GM18526 (cell line): ENCODE data around the gene CLIP1.

Experiments used
- POLR2A ChIP-seq: IDR thresholded peaks from 3 replicates; pipeline ENCODE4 v1.6.1; 2011; ENCODE audit not compliant: insufficient read length; ENCODE audit errors: extremely low read depth

CLIP1 gene

DNA sequence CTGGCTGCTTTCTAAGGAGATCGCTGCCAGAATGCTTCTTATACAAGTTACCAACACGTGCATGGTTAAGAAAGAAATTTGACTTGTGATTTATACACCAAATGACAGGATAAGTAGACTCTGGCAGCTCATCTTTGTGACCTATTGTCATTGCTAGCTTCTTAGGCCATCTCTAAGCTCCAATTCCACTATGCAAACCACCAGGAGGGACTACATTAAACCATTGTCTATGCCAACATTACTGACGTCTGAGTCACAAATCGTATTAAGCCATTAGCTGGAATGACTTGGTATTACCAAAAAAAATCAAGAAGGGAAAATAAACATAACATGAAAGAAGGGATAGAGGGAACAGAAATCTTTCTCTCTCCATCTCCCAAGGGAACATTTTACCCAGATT is 140.4 kb downstream of the CLIP1 start:
- TF ChIP-seq POLR2A, result no peak

DNA sequence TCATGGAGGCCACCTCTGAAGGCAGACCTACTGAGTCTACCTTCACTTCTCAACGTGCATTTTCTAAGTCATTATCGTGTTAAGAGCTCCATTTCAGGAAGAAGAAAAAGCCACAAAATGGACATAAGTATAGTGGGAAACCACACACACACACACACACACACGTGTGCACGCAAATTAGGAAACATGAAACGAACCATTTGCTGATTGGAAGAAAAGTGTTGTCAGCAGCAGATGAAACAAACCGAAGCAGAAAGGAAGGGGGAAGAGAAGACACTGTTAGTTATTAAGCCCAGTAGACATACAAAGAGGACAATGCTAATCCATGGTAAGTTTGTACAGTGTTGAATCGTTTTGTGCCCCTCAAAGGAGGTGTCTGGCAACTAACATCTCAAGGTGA is 146.2 kb downstream of the CLIP1 start:
- TF ChIP-seq POLR2A, result no peak

DNA sequence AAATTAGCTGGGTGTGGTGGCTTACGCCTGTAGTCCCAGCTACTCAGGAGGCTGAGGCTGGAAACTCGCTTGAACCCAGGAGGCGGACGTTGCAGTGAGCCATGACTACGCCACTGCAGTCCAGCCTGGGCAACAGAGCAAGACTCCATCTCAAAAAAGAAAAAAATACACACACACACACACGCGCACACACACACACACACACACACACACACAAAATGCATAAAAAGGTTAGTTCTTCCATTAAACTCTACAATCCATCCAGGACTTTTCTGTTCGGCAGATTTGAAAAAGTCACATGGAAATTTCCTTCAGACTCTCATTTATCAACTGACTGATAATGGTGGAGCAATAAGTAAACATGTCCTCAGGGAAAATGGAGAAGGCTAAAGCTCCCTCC is 147.0 kb downstream of the CLIP1 start:
- TF ChIP-seq POLR2A, result no peak

DNA sequence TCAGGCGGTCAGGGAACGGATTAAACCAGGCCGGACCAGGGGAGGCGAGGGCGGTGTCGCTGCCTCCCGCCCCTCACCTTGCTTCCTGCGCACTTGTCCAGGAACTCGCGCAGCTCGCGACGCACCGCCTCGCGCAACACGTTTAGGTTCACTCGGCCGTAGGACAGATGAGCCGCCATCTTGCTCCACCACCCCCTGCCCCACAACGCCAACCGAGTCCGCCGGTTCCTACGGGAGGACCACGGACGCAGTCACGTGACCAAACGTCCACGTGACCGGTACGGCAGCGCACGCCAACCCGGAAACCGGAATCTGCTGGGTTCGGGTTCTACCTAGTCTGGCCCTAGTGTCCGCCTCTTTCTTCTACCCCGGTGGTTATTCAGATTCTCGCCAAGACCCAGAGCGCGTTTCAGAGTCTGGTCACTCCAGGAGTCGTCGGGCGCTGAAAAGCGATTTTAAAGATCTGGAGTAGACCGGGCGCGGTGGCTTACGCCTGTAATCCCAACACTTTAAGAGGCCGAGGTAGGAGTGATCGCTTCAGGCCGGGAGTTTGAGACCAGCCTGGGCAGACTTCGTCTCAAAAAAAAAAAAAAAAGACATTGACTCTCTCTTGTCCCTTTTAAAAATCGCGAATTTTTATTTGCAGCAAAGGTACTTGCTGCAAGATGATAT is 156.1 kb downstream of the CLIP1 start, which contains the start of gene VPS33A:
Gene VPS33A (minus strand): TSS at position 265 of the 672 bp plus-strand sequence. CDS start 86 bp downstream, at position 179.
- TF ChIP-seq POLR2A, result peak; percentile 87

DNA sequence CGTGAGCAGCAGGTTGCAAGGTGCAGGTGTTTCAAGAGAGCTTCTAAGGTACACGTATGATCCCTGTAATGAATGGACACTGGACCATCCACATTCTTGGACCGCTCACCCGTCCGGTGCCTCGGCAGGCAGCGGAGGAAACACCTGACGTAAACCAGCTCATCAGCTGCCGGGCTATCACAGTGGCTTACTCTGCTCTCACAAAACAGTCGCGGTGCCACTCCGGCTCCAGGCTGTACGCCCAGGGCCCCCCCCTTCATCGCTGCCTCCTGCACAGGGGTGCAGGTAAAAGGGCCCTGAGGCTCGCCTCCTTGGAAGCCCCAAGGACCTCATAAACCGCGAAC is 156.6 kb downstream of the CLIP1 start:
- TF ChIP-seq POLR2A, result no peak

DNA sequence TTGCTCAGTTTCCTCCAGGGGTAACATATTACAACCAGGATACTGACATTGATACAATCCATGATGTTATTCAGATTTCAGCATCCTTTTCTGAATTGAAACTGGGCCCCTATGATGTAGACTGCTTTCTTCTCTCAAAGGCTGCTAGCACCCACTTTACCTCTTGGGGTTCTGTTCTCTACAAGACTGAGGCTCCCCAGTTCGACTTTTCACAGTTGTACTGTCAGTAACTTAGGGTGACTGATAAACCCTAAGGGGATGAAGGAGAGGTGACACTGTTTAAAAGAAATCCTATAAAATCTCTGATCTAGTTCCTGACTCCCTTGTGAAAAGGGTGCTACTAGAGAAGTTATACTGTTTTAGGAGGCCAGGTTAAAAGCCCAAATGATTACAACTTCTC is 157.0 kb downstream of the CLIP1 start:
- TF ChIP-seq POLR2A, result no peak

DNA sequence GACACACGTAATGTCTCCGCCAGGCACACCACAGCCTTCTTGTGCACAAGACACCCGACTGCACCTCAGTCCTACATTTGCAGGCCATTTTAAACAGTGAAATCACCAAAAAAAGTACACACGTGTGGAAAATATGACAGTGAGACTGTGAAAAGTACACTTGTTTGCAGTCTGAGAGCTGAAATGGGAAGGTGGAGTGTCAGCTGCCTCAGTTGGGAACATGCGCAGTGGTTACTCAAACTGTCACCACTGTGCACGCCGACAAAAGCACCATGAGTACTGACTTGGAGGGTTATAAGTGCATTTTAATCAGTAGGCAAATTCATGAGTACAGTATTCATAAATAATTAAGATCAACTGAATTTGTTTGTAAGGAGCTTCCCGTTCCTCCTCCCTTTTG is 171.9 kb downstream of the CLIP1 start:
- TF ChIP-seq POLR2A, result no peak

DNA sequence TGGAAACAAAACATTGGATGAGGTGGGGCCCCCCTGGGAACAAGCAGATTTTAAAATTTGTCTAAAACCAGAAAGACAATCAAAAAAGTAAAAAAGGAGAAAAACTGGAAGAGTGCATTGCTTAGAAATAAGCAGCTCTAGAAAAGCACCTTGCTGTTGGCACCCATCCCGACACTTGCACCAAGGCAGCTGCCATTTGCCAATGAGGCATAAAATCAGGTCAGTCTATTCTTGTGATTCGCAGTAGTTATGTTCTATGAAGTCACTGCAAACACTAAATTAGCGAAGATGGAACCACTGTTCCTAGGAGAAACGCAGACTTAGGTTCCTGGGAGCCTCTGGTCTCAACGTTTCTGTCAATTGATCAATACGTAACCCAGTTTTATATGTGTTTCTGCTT is 172.4 kb downstream of the CLIP1 start:
- TF ChIP-seq POLR2A, result no peak

DNA sequence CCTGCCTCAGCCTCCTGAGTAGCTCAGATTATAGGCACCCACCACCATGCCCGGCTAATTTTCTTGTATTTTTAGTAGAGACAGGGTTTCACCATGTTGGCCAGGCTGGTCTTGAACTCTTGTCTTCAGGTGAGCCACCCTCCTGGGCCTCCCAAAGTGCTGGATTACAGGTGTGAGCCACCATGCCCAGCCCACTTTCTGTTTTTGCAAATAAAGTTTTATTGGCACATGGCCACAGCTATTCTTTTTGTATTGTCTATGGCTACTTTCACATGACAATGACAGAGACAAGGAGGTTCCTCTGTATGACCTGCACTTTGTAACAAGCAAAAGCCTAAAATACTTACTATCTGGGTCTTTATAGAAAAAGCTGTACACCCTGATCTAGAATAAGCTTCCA is 176.9 kb downstream of the CLIP1 start:
- TF ChIP-seq POLR2A, result no peak

DNA sequence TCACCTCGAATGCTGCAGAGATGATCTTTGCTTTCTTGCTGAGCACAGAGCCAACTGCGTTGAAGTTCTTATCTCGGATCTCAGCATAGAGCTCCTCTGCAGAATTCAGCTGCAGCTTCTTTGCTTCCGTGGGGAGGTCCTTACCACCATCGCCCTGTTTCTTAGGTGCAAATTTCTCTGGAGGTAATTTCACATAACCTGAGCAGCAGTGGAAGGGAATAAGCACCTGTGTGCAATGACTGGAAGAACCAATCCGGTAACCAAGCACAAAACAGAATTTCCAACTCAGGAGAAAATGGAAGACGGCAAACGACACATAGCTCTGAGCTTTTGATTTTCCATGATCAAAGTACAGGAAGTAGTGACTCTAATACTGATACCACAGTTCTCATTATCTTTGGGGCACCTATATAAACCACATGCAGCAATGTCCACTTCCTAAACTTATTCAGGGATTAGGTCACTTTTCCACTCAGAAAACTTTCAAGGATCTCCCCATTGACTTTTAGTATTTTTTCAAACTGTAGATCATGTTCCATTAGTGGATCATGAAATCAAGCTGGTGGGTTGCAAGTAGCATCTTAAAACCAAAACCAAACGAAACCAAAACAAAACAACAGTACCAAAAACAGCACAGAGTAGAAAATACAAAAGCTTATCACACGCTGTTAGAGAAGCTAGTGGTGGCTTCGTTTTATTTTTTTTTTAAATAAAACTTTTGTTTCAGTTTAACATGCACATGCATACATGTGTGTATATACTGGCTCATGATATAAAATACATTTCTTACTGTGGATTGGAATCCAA is 177.7 kb downstream of the CLIP1 start:
- no peak for TF ChIP-seq POLR2A

DNA sequence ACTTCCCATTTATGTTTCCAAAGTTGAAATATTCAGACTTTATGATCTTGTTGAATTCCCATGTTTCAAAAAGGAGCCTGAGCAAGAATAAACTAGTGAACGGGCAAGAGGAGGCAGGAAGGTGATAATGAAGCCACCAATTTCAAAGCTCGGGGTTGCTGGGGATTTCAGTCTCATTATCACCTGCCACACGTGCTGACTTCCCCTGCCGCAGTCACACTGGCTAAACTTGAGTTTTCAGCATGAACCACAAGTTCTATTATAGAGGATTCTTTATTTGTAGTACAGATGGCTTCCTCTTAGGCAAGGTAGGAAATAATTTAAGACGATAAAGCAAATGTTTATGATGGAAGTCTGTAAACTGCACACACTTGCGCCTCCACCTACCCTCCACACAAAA is 178.5 kb downstream of the CLIP1 start:
- TF ChIP-seq POLR2A, result no peak

DNA sequence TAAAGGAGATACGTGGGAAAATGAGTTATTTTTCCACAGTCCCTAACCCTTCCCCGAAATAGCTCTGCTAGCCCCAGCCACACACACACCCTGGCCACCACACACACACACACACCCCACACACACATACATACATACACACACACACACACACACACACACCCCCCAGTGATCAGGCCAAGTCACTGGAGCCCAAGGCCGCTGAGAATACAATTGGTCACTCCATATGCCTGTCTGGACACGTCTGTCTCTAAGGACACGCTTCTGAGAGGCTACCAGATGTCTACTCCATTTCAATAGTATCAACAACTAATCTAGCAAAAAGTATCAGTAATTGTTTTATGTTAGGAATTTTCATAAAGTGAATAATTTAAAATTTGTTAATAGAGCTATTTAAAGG is 183.6 kb downstream of the CLIP1 start:
- TF ChIP-seq POLR2A, result no peak

DNA sequence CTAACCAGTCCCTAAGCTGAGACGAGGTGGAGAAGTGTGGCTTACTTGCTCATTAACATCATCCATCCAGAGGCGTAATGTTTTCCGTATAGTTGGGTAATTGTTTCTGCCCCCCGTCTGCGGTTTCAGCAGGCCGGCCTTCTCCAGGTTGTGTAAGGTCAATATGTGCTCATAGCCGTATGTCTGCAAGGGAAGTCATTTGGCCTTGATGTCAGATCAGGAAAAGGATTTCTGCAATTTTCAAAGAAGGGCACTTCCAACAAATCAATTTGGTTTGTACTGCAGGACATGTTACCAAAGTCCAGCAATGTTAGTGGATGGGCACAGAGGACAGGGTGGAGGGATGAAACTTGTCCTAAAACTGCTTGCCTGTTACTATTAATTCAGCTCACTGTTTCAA is 186.7 kb downstream of the CLIP1 start:
- no peak for TF ChIP-seq POLR2A

DNA sequence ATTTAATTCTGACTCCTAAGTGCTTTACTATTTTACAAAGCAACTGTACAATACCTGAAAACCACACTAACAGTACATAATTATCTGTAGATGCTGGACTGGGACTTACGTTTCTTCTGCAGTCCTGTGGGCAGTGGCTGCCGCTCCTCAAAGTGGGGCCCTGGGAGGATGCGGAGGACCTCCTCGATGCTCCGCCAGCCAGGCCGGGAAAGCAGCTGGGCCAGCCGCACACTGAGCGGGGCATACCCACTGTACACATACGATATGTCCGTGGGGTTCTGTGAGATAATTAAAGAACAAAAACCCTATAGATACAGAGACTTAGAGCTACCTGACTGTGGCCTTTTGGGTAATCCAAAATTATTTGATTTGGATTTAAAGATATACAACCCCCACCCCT is 189.8 kb downstream of the CLIP1 start:
- TF ChIP-seq POLR2A, result no peak

DNA sequence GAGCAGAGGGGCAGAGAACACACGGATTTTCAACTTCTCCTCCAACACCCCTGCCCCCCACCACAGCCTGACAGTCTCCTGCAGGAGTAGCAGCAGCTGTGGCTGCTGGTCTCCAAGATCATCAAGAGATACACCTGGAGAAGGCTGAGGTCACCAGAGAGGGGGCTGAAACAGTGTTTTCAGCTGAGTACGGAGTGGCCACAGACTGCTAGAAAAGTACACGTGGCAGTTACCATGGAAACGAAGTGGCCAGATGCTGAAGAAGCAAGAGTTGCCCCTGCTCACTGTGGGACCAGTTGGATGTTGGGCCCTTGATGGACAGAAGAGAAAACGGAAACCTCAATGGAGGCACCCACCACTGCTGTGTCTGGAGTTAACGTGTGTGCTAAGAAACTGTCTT is 191.7 kb downstream of the CLIP1 start:
- TF ChIP-seq POLR2A, result no peak

DNA sequence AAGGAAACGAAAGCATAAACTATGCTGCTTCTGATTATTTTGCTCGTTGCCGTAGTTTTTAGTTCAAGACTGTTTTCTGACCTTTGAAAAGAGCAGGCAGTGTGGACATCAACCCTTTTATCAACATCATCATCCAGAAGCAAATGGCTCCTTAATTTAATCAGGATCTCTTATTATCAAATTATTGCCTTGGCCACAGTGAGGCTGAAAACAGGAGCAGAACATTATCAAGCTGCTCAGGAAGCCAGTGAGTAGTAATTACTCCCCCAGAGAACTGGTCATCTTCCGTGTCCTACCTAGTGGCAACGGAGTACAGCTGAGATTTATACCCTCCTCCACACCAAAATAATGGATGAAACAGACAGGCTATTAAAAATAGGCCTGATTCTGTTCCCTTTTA is 194.4 kb downstream of the CLIP1 start:
- no peak for TF ChIP-seq POLR2A

DNA sequence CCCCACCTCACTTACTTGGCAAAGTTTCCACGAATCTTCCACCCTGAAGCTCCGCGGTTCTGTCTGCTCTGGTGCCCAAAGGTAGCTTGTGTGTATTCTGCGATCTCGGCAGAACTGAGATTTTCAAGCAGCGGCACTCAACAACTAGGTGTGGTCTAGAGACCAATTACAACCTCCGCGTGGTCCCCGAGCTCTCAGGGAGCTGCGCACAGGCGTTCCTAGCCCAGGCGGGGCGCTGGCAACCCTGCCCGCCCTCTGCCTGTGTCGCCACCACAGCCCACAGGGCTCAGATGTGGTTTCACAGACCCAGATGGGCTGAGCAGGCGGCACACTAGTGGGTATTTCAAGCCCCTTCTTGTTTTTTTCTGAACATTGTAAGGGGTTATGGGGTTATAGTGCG is 195.1 kb downstream of the CLIP1 start:
- no peak for TF ChIP-seq POLR2A
